GM19324 (cell line): ENCODE results near the gene PLPP6.

Source experiments
- ATAC-seq: cut with Tn5 transposase; IDR thresholded peaks from one replicate; pipeline ENCODE4 v1.9.1; 2021; ENCODE audit warnings: mild to moderate bottlenecking, moderate library complexity; ENCODE audit not compliant: unreplicated experiment, low FRiP score

Gene PLPP6

GRCh38 chr9:4689687-4690104, 27.6 kb downstream of the PLPP6 start:
- peak; percentile 48 for ATAC-seq

- ATAC-seq, result no peak
Observed at GRCh38 chr9:4690144-4690543, 28.1 kb downstream of the PLPP6 start.

DNA sequence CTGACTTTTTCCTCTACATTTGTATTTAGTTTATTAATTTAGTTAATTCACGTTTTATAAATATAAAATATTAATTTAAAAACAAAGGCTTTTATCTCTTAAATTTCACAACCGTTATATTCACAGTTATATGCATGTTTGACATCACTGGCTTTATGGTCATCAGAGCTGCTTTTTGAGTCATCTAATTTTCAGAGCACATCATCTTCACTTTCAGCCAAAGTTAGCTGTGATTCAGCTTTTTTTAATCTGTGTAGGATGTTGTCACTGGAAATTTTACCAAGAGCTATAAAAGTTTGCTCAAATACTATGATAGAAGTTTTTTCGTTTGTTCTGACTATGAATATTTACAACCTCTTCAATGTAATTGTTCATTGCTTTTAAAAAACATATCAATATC, 29.7 kb downstream of the PLPP6 start:
- no peak for ATAC-seq

DNA sequence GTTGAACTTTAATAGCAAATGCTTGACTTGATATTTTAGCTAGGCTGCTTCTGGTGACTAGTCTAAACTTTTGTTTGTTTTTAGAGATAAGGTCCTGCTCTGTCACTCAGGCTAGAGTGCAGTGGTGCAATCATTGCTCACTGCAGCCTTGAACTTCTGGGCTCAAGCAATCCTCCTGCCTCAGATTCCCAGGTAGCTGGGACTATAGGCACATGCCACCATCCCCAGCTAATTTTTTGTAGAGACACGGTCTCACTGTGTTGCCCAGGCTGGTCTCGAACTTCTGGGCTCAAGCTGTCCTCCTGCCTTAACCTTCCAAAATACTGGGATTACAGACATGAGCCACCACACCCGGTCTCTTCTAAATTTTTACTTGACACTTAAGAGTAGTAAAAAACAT, 38.0 kb downstream of the PLPP6 start:
- no peak for ATAC-seq

DNA sequence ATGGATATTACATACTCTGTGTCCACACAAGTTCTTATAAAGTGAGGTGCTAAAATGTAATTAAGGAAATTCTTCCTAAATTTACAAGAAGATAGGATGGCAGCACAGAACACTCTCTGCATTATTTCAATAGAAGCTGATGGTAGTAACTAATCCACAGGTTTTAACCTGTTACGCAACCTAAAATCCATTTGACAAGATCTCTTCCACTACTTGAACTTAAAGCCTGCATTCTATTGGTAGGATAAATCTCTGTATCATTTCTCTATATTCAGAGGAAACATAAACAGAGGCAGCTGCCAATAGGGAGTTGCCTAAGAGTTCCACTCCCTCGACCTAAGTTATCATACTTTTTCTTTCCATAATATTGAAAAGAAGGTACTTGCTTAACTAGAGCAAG, 38.8 kb downstream of the PLPP6 start:
- no peak for ATAC-seq

- no peak for ATAC-seq
Observed at GRCh38 chr9:4701526-4701925, 39.4 kb downstream of the PLPP6 start.

GRCh38 chr9:4704129-4704528, 42.0 kb downstream of the PLPP6 start:
- no peak for ATAC-seq

GRCh38 chr9:4706021-4706420, 43.9 kb downstream of the PLPP6 start:
- ATAC-seq, result no peak

DNA sequence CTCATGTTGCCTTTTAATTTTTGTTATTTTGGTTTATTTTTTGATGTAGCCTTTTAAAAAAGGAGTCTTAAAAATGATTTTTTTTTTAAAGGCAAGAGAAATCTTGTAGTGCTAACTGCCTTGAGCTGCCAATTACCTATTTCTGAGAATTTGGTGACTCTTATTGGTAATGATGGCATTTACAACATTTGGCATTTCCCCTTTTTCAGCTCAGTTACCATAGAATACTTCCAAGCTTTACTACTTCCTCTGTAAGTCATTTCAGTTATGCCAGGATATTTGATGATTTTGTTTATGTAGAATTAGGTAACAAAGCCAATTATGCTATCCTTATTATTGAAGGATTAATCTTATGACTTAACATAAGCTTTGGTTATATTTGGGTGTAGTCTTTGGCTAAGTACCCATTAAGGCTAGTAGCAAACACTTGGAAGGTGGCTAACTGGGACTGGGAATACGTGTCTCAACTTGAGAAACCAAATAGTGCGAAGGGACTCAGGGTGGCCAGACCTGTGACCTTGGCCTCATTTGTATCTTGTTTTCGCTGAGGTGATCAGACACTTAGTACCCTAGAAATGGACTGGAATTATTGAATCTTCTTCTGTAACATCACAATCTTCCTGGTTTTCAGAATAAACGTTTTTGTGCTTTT, 45.0 kb downstream of the PLPP6 start:
- no peak for ATAC-seq

- no peak for ATAC-seq
Observed at GRCh38 chr9:4709380-4709779, 47.3 kb downstream of the PLPP6 start.

DNA sequence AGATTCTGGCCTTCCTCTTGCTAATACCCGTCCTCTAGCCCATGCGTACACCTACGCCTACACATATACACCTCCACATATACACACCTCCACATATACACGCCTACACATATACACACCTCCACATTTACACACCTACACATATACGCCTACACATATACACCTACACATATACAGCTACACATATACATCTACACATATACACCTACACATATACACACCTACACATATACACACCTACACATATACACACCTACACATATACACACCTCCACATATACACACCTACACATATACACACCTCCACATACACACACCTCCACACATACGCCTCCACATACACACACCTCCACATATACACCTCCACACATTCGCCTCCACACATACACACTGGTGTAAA, 51.8 kb downstream of the PLPP6 start:
- ATAC-seq, result no peak

- no peak for ATAC-seq
Observed at GRCh38 chr9:4714266-4715016, 52.3 kb downstream of the PLPP6 start.
